Glomerular endothelial cell (primary cell): ENCODE results near the gene IL34. TPM values are rescaled to one million over a fixed set of nuclear protein-coding genes. Genes with fewer than 3 reads are reported as not detected.
"Not testable (repeated sequence)": the region's sequence is repeated elsewhere in the genome, so short reads cannot be mapped to it uniquely, and the experiment has no call there.

Experiments
- DNase-seq: peaks from one replicate; pipeline ENCODE4 v3.0.0-alpha.2; 2011; ENCODE audit warnings: low read depth, low spot score; ENCODE audit errors: extremely low read depth
- total RNA-seq: library from RNA; depleted of rRNA; stranded (reverse); fragments of >200 nt; gene quantifications from 2 replicates; pipeline ENCODE4 v1.2.3, GENCODE V29; 2015

The IL34 gene
- total RNA-seq = 2.8 and 3.1 TPM in 2 replicates

GRCh38 chr16:70646260-70647241, at the start of gene IL34:
Gene IL34, plus strand, starts transcription at chr16:70646559. Its CDS starts 389 bp downstream, at chr16:70646948.
- no peak for DNase-seq

- DNase-seq = no peak
Measured at GRCh38 chr16:70597135-70597835, 49.1 kb upstream of the IL34 start.

GRCh38 chr16:70598937-70599503, 47.3 kb upstream of the IL34 start:
- no peak for DNase-seq

GRCh38 chr16:70600730-70601129, 45.6 kb upstream of the IL34 start:
- DNase-seq = no peak

GRCh38 chr16:70601576-70602575, 44.5 kb upstream of the IL34 start:
- DNase-seq = no peak

GRCh38 chr16:70602831-70603230, 43.5 kb upstream of the IL34 start:
- DNase-seq = no peak

- no peak for DNase-seq
Measured at GRCh38 chr16:70604407-70605282, 41.7 kb upstream of the IL34 start.

GRCh38 chr16:70605283-70605657, 41.1 kb upstream of the IL34 start:
- no peak for DNase-seq

- no peak for DNase-seq
Measured at GRCh38 chr16:70608521-70608920, 37.8 kb upstream of the IL34 start.

GRCh38 chr16:70610273-70611223, 35.8 kb upstream of the IL34 start:
- no peak for DNase-seq

- no peak for DNase-seq
Measured at GRCh38 chr16:70611224-70611598, 35.1 kb upstream of the IL34 start.

GRCh38 chr16:70611785-70612303, 34.5 kb upstream of the IL34 start:
- DNase-seq = no peak

- no peak for DNase-seq
Measured at GRCh38 chr16:70612931-70613330, 33.4 kb upstream of the IL34 start.

GRCh38 chr16:70614208-70614951, 32.0 kb upstream of the IL34 start:
- DNase-seq = no peak

GRCh38 chr16:70615945-70616344, 30.4 kb upstream of the IL34 start:
- DNase-seq = no peak

- not testable (repeated sequence) for DNase-seq
Measured at GRCh38 chr16:70621864-70622263, 24.5 kb upstream of the IL34 start.

- no peak for DNase-seq
Measured at GRCh38 chr16:70627696-70628095, 18.7 kb upstream of the IL34 start.
